GM19397 (cell line): ENCODE data around the gene PSMD12.
"Not testable (repeated sequence)": the region's sequence is repeated elsewhere in the genome, so short reads cannot be mapped to it uniquely, and the experiment has no call there.

Experiments
- ATAC-seq: cut with Tn5 transposase; IDR thresholded peaks from one replicate; pipeline ENCODE4 v1.9.1; 2021; ENCODE audit warnings: mild to moderate bottlenecking, moderate library complexity; ENCODE audit not compliant: unreplicated experiment

The PSMD12 gene

GRCh38 chr17:67388536-67388935, 22.2 kb upstream of the PSMD12 start:
- not testable (repeated sequence) for ATAC-seq

GRCh38 chr17:67386965-67387551, 20.7 kb upstream of the PSMD12 start:
- ATAC-seq = no peak

- no peak for ATAC-seq
Observed at GRCh38 chr17:67385122-67385988, 19.0 kb upstream of the PSMD12 start.

GRCh38 chr17:67381929-67382257, 15.5 kb upstream of the PSMD12 start:
- ATAC-seq = no peak

- ATAC-seq = no peak
Observed at GRCh38 chr17:67379251-67379630, 12.9 kb upstream of the PSMD12 start.

GRCh38 chr17:67378454-67379250, 12.3 kb upstream of the PSMD12 start:
- ATAC-seq = no peak

- peak; percentile 22 for ATAC-seq
Observed at GRCh38 chr17:67377488-67378453, 11.4 kb upstream of the PSMD12 start.

GRCh38 chr17:67376737-67377487, 10.5 kb upstream of the PSMD12 start, which contains the start of gene PITPNC1:
Gene PITPNC1 (plus strand): TSS chr17:67377281.
- peak; percentile 73 for ATAC-seq

- no peak for ATAC-seq
Observed at GRCh38 chr17:67376415-67376736, 10.0 kb upstream of the PSMD12 start.

- no peak for ATAC-seq
Observed at GRCh38 chr17:67375716-67376115, 9.3 kb upstream of the PSMD12 start.

- ATAC-seq = no peak
Observed at GRCh38 chr17:67375054-67375427, 8.7 kb upstream of the PSMD12 start.

- no peak for ATAC-seq
Observed at GRCh38 chr17:67374329-67375053, 8.1 kb upstream of the PSMD12 start.

- ATAC-seq = no peak
Observed at GRCh38 chr17:67372751-67373150, 6.4 kb upstream of the PSMD12 start.

- no peak for ATAC-seq
Observed at GRCh38 chr17:67369676-67370075, 3.3 kb upstream of the PSMD12 start.

- ATAC-seq = no peak
Observed at GRCh38 chr17:67365738-67366192, 612 bp downstream of the PSMD12 start.

- ATAC-seq = no peak
Observed at GRCh38 chr17:67364847-67365737, 1.3 kb downstream of the PSMD12 start.

GRCh38 chr17:67362173-67362572, 4.2 kb downstream of the PSMD12 start:
- ATAC-seq = no peak

GRCh38 chr17:67360880-67361279, 5.5 kb downstream of the PSMD12 start:
- ATAC-seq = no peak
